K562 (cell line): ENCODE results near the gene ARHGEF40. TPM values are rescaled to one million over a fixed set of nuclear protein-coding genes. Genes with fewer than 3 reads are reported as not detected.

ENCODE experiments used
- ATAC-seq: fragments of 200-7000 bp; cut with Tn5 transposase; 3 replicates; pipeline ENCODE4 v1.9.1; 2020; ENCODE audit warnings: moderate library complexity
- BruUV-seq: library from RNA; stranded (reverse); fragments of 400-500 nt; replicated peaks from 2 replicates; lab custom pipeline; 2021; lab: Mats Ljungman, UMichigan
- CTCF ChIA-PET: fragments of 300-600 bp; formaldehyde crosslinking; extraction: SDS; loops from one replicate; lab custom pipeline; 2021; ENCODE audit warnings: low intra/inter-chr PET ratio; lab: Yijun Ruan, JAX
- POLR2A ChIA-PET: fragments of 300-600, 350-650 bp; sonication (Branson Sonifier 250); formaldehyde crosslinking; extraction: SDS; loops from one replicate; lab custom pipeline; 2021; ENCODE audit warnings: antibody characterized with exemption, inconsistent platforms; lab: Yijun Ruan, JAX
- DNase-seq, 4 experiments: peaks; one replicate each; pipeline versions ENCODE4 v3.0.0 to v3.0.0-alpha.2; 2011 to 2018; ENCODE audit warnings: low spot score in 3 of 4, mixed read lengths in 3 of 4; ENCODE audit errors: extremely low read depth in 1 of 4
- FAIRE-seq: peaks from 2 replicates; lab custom pipeline; 2011; peaks lifted over from hg19 to GRCh38; lab: Jason Lieb, UNC
- H2AFZ ChIP-seq: 2 replicates; pipeline ENCODE4 v1.6.0; 2011; ENCODE audit warnings: low read depth, low read length, control low read depth, inconsistent platforms
- H3K27ac ChIP-seq: fragments of 200-600 bp; 3 replicates; pipeline ENCODE4 v1.8.0; 2011; ENCODE audit warnings: low read depth, mild to moderate bottlenecking, control low read depth, inconsistent platforms, low read length, moderate library complexity, mixed read lengths; ENCODE audit errors: extremely low read depth
- H3K27me3 ChIP-seq, 2 experiments: fragments of 300-600 bp in 1 of 2; 2 replicates in 1 of 2; 3 replicates in 1 of 2; pipeline versions ENCODE4 v1.6.0 to v1.8.0; 2011; ENCODE audit warnings: inconsistent platforms in 2 of 2, low read length in 2 of 2, mild to moderate bottlenecking in 1 of 2, mixed read lengths in 1 of 2, moderate library complexity in 1 of 2; ENCODE audit not compliant: control insufficient read depth in 2 of 2, insufficient read depth in 2 of 2
- H3K36me3 ChIP-seq: fragments of 300-600 bp; 3 replicates; pipeline ENCODE4 v1.8.0; 2011; ENCODE audit warnings: mild to moderate bottlenecking, low read length, inconsistent platforms; ENCODE audit not compliant: control insufficient read depth, insufficient read depth
- H3K4me1 ChIP-seq, 2 experiments: fragments of 200-600 bp in 1 of 2; replicated peaks in 1 of 2; 2 replicates in 1 of 2; 3 replicates in 1 of 2; pipeline versions ENCODE4 v1.5.1 to v1.8.0; 2011; ENCODE audit warnings: inconsistent platforms in 2 of 2, low read length in 2 of 2, mild to moderate bottlenecking in 1 of 2, mixed read lengths in 1 of 2, moderate library complexity in 1 of 2; ENCODE audit not compliant: control insufficient read depth in 2 of 2, insufficient read depth in 2 of 2
- H3K4me2 ChIP-seq: 2 replicates; pipeline ENCODE4 v1.6.1; 2011; ENCODE audit warnings: low read length, control low read depth, inconsistent platforms, mixed read lengths; ENCODE audit not compliant: insufficient read depth
- H3K4me3 ChIP-seq: fragments of 200-600 bp; sonication (generic), shearing (Covaris generic); 2 replicates; pipeline ENCODE4 v1.5.1; 2016; ENCODE audit warnings: control low read depth, inconsistent platforms
- H3K79me2 ChIP-seq: fragments of 200-600 bp; 3 replicates; pipeline ENCODE4 v1.8.0; 2011; ENCODE audit warnings: low read length, inconsistent platforms; ENCODE audit not compliant: control insufficient read depth, insufficient read depth
- H3K9ac ChIP-seq, 2 experiments: 2 replicates each; pipeline versions ENCODE4 v1.6.0 to v1.6.1; 2011; ENCODE audit warnings: low read depth in 2 of 2, low read length in 2 of 2, control low read depth in 1 of 2, inconsistent platforms in 1 of 2, mild to moderate bottlenecking in 1 of 2, mixed read lengths in 1 of 2; ENCODE audit not compliant: insufficient read depth in 1 of 2
- H3K9me1 ChIP-seq: one replicate; pipeline ENCODE4 v1.6.0; 2011; ENCODE audit warnings: inconsistent platforms, mild to moderate bottlenecking, low read length, moderate library complexity; ENCODE audit not compliant: control insufficient read depth, insufficient read depth
- H3K9me3 ChIP-seq: replicated peaks from 2 replicates; pipeline ENCODE4 v1.5.1; 2011; ENCODE audit warnings: low read depth, low read length, inconsistent platforms; ENCODE audit not compliant: control insufficient read depth, insufficient read depth
- H4K20me1 ChIP-seq: replicated peaks from 2 replicates; pipeline ENCODE4 v1.6.1; 2011; ENCODE audit warnings: low read length, inconsistent platforms, mixed read lengths; ENCODE audit not compliant: control insufficient read depth, insufficient read depth
- BRF1 ChIP-seq: IDR thresholded peaks from 3 replicates; pipeline ENCODE4 v1.6.1; 2011; ENCODE audit warnings: borderline replicate concordance, mild to moderate bottlenecking; ENCODE audit not compliant: insufficient read length; ENCODE audit errors: extremely low read depth
- FOXO4 ChIP-seq: fragments of 450-650 bp; formaldehyde crosslinking; IDR thresholded peaks from 2 replicates; pipeline ENCODE4 v1.4.0; 2020; ENCODE audit warnings: mild to moderate bottlenecking, moderate library complexity
- MED1 ChIP-seq: sonication (generic); formaldehyde crosslinking; IDR thresholded peaks from 2 replicates; pipeline ENCODE4 v1.8.1; 2023; ENCODE audit warnings: missing genetic modification reagents, borderline replicate concordance
- NR1H2 ChIP-seq: sonication (generic); formaldehyde crosslinking; IDR thresholded peaks from 2 replicates; pipeline ENCODE4 v1.4.0; 2020; ENCODE audit warnings: mild to moderate bottlenecking, missing genetic modification reagents
- SNIP1 ChIP-seq: fragments of 450-650 bp; IDR thresholded peaks from 2 replicates; pipeline ENCODE4 v1.7.1; 2017; ENCODE audit warnings: low read depth, mild to moderate bottlenecking
- STAG1 ChIP-seq: sonication (generic); formaldehyde crosslinking; IDR thresholded peaks from 2 replicates; pipeline ENCODE4 v1.5.0; 2020; ENCODE audit warnings: missing genetic modification reagents, borderline replicate concordance
- TAL1 ChIP-seq: fragments of 450-650 bp; IDR thresholded peaks from 2 replicates; pipeline ENCODE4 v1.6.1; 2016; ENCODE audit warnings: mild to moderate bottlenecking
- WGBS: fragments of 100-300 bp; shearing (Covaris generic); methylation state at CpG from one replicate; pipeline ENCODE4 v1.1.6; 2016; ENCODE audit warnings: low coverage, mixed read lengths; ENCODE audit not compliant: insufficient coverage; ENCODE audit errors: missing lambda C conversion rate; 5-methylcytosine and 5-hydroxymethylcytosine counted together
- in situ Hi-C: fragments of 300-500 bp; cut with MboI; formaldehyde crosslinking; loops from 4 replicates; pipeline ENCODE4 v1.15.0; 2018; ENCODE audit warnings: inconsistent platforms, mixed read lengths
- intact Hi-C: fragments of 100-400 bp; cut with micrococcal nuclease; formaldehyde crosslinking; loops from 2 replicates; pipeline ENCODE4 v1.14.2; 2022
- polyA plus RNA-seq, 8 experiments: library from polyadenylated mRNA; depleted of rRNA in 4 of 8; stranded (reverse) in 5 of 8; unstranded in 3 of 8; fragments of >200 nt; fragmentation: Nextera tagmentation in 2 of 8; fragmentation: Illumina TruSeq in 1 of 8; extraction: Ambion mirVana in 2 of 8; extraction: Trizol in 1 of 8; gene quantifications; 2 replicates each; pipeline versions ENCODE4 v1.2.1 to v1.2.3, GENCODE V29; 2011 to 2014; ENCODE audit warnings: inconsistent platforms in 1 of 8, missing spikeins in 1 of 8
- total RNA-seq, 7 experiments: library from RNA; depleted of rRNA in 6 of 7; stranded (reverse); fragments of >200 nt in 6 of 7; fragmentation: Illumina TruSeq in 2 of 7; extraction: Trizol in 2 of 7; gene quantifications; 2 replicates each; pipeline versions ENCODE4 v1.2.1 to v1.2.3, GENCODE V29; 2011 to 2021; ENCODE audit warnings: low replicate concordance in 1 of 7

The ARHGEF40 gene
- total and polyA plus RNA-seq, 9 of the 15 experiments (the other 6 are each of a cell fraction or from before 2014, with no cell fraction given): 0.42 to 6.3 (median 3.8) TPM

GRCh38 chr14:21089271-21089670 is 19.2 kb downstream of the ARHGEF40 start:
- in situ Hi-C loops: no loop called here
- H2AFZ ChIP-seq: no peak overlapping the region

More at GRCh38 chr14:21089271-21089670, 19.2 kb downstream of the ARHGEF40 start:
- POLR2A ChIA-PET: interaction anchor here (1.5 kb wide), 1 partner anchor 146 kb away, joined by 4 read pairs; no protein-coding TSS in a partner anchor
- CTCF ChIA-PET: interaction anchor here (0.7 kb wide), 1 partner anchor 480 kb away, joined by 3 read pairs; no protein-coding TSS in a partner anchor
- FAIRE-seq (no peak), ATAC-seq (no peak), DNase-seq (no peak)
- Histone ChIP-seq H3K79me2 (no peaks in the 10 kb centered on the region), H3K27ac (no peak overlapping the region), H3K4me1 (peaks cover 2 to 29% of the 10 kb centered on the region in 2 experiments; a peak in 3 of 5 replicates), H3K9me3 (no peaks in the 10 kb centered on the region), H3K4me3 (no peak overlapping the region), H3K27me3 (no peaks in the 10 kb centered on the region), H3K9me1 (no peaks in the 10 kb centered on the region), H4K20me1 (no peaks in the 10 kb centered on the region), H3K9ac (no peak overlapping the region), H3K36me3 (peaks cover 5% of the 10 kb centered on the region; the same call in 1 of the 3 replicates), H3K4me2 (no peak overlapping the region)
- WGBS: 50% methylated on average over 1 of the region's 1 CpG
- TF ChIP-seq SNIP1 (no peak), BRF1 (no peak), FOXO4 (CRISPR knock-in tag) (no peak), NR1H2 (CRISPR knock-in tag) (no peak), MED1 (no peak), STAG1 (no peak), TAL1 (no peak)
- no TSS peak for BruUV-seq
- intact Hi-C loops: no loop called here
